H9 (cell line): ENCODE results near the gene EDC3. TPM values are rescaled to one million over a fixed set of nuclear protein-coding genes. Genes with fewer than 3 reads are reported as not detected.
A peak's percentile ranks its signal among the peaks of the same experiment; 100 is the strongest.

ENCODE experiments used
- DNase-seq: peaks from one replicate; pipeline ENCODE4 v3.0.0-alpha.2; 2017
- H2AFZ ChIP-seq: one replicate; pipeline ENCODE4 v1.6.1; 2013; ENCODE audit warnings: mild to moderate bottlenecking, low read length, control low read depth, moderate library complexity
- H2AK5ac ChIP-seq: 2 replicates; pipeline ENCODE4 v1.6.1; 2013; ENCODE audit warnings: low read length, control low read depth, mixed read lengths; ENCODE audit not compliant: insufficient read length
- H2BK120ac ChIP-seq: one replicate; pipeline ENCODE4 v1.6.1; 2013; ENCODE audit warnings: low read depth, mild to moderate bottlenecking, low read length, control low read depth, inconsistent platforms; ENCODE audit not compliant: poor library complexity, severe bottlenecking
- H2BK12ac ChIP-seq: 2 replicates; pipeline ENCODE4 v1.6.1; 2013; ENCODE audit warnings: low read length, control low read depth, mixed read lengths, low read depth; ENCODE audit not compliant: insufficient read length
- H2BK15ac ChIP-seq: 2 replicates; pipeline ENCODE4 v1.6.1; 2013; ENCODE audit warnings: low read depth, low read length, control low read depth
- H2BK20ac ChIP-seq: one replicate; pipeline ENCODE4 v1.6.1; 2013; ENCODE audit warnings: low read depth, mild to moderate bottlenecking, low read length, control low read depth, inconsistent platforms; ENCODE audit not compliant: poor library complexity, severe bottlenecking
- H2BK5ac ChIP-seq: 2 replicates; pipeline ENCODE4 v1.6.1; 2013; ENCODE audit warnings: low read length, control low read depth, mixed read lengths; ENCODE audit not compliant: insufficient read length
- H3K14ac ChIP-seq: 2 replicates; pipeline ENCODE4 v1.6.1; 2013; ENCODE audit warnings: low read length, control low read depth; ENCODE audit not compliant: insufficient read depth
- H3K18ac ChIP-seq: 2 replicates; pipeline ENCODE4 v1.6.1; 2013; ENCODE audit warnings: low read depth, mild to moderate bottlenecking, mixed read lengths, low read length, control low read depth; ENCODE audit not compliant: insufficient read length
- H3K23ac ChIP-seq: 2 replicates; pipeline ENCODE4 v1.6.1; 2013; ENCODE audit warnings: low read length, control low read depth, mixed read lengths, low read depth; ENCODE audit not compliant: insufficient read length
- H3K23me2 ChIP-seq: 2 replicates; pipeline ENCODE4 v1.6.1; 2013; ENCODE audit warnings: low read depth, mild to moderate bottlenecking, mixed read lengths, low read length, control low read depth; ENCODE audit not compliant: insufficient read length, poor library complexity, severe bottlenecking
- H3K27ac ChIP-seq: 2 replicates; pipeline ENCODE4 v1.5.1; 2013; ENCODE audit warnings: low read length, control low read depth, mixed read lengths, low read depth; ENCODE audit not compliant: insufficient read length
- H3K27me3 ChIP-seq: 2 replicates; pipeline ENCODE4 v1.6.1; 2013; ENCODE audit warnings: low read length, control low read depth, inconsistent platforms; ENCODE audit not compliant: insufficient read depth
- H3K4ac ChIP-seq: 2 replicates; pipeline ENCODE4 v1.6.1; 2013; ENCODE audit warnings: low read depth, mild to moderate bottlenecking, control low read depth, inconsistent platforms, low read length, moderate library complexity
- H3K4me1 ChIP-seq: 2 replicates; pipeline ENCODE4 v1.6.1; 2013; ENCODE audit warnings: low read length, control low read depth, inconsistent platforms; ENCODE audit not compliant: insufficient read depth
- H3K4me2 ChIP-seq: 2 replicates; pipeline ENCODE4 v1.6.1; 2013; ENCODE audit warnings: low read length, control low read depth, mixed read lengths; ENCODE audit not compliant: insufficient read length, insufficient read depth
- H3K56ac ChIP-seq: 2 replicates; pipeline ENCODE4 v1.6.1; 2013; ENCODE audit warnings: low read depth, mild to moderate bottlenecking, mixed read lengths, low read length, control low read depth; ENCODE audit not compliant: insufficient read length
- H3K79me1 ChIP-seq: 2 replicates; pipeline ENCODE4 v1.6.1; 2013; ENCODE audit warnings: low read depth, mild to moderate bottlenecking, moderate library complexity, low read length, control low read depth, inconsistent platforms; ENCODE audit not compliant: insufficient read depth, poor library complexity, severe bottlenecking
- H3K79me2 ChIP-seq: 2 replicates; pipeline ENCODE4 v1.6.1; 2013; ENCODE audit warnings: low read length, control low read depth, inconsistent platforms; ENCODE audit not compliant: insufficient read depth
- H3K9ac ChIP-seq: 2 replicates; pipeline ENCODE4 v1.6.1; 2013; ENCODE audit warnings: low read length, control low read depth, mixed read lengths; ENCODE audit not compliant: insufficient read length; ENCODE audit errors: extremely low read depth
- H3K9me3 ChIP-seq: one replicate; pipeline ENCODE4 v1.6.1; 2013; ENCODE audit warnings: low read depth, low read length, inconsistent platforms; ENCODE audit not compliant: control insufficient read depth
- H3T11ph ChIP-seq: one replicate; pipeline ENCODE4 v1.6.1; 2013; ENCODE audit warnings: mild to moderate bottlenecking, low read length, control low read depth, inconsistent platforms
- H4K20me1 ChIP-seq: one replicate; pipeline ENCODE4 v1.6.1; 2013; ENCODE audit not compliant: control insufficient read depth, insufficient read length, insufficient read depth
- H4K5ac ChIP-seq: 2 replicates; pipeline ENCODE4 v1.6.1; 2013; ENCODE audit warnings: low read depth, mild to moderate bottlenecking, mixed read lengths, low read length, control low read depth; ENCODE audit not compliant: insufficient read length
- H4K8ac ChIP-seq: replicated peaks from 2 replicates; pipeline ENCODE4 v1.6.1; 2013; ENCODE audit warnings: low read length, control low read depth, mixed read lengths, low read depth; ENCODE audit not compliant: insufficient read length
- H4K91ac ChIP-seq: 2 replicates; pipeline ENCODE4 v1.6.1; 2013; ENCODE audit warnings: low read depth, mild to moderate bottlenecking, moderate library complexity, mixed read lengths, low read length, control low read depth; ENCODE audit not compliant: insufficient read length
- H3K27ac Mint-ChIP-seq, 3 experiments: 2 replicates in 2 of 3; 3 replicates in 1 of 3; pipeline ENCODE4 v1.8.0; 2020 to 2021; ENCODE audit warnings: mixed read lengths in 3 of 3, mild to moderate bottlenecking in 1 of 3, moderate library complexity in 1 of 3
- H3K27me3 Mint-ChIP-seq: 2 replicates; pipeline ENCODE4 v1.8.0; 2021; ENCODE audit warnings: low read depth, mild to moderate bottlenecking, moderate library complexity, mixed read lengths
- H3K36me3 Mint-ChIP-seq, 3 experiments: 2 replicates in 2 of 3; 3 replicates in 1 of 3; pipeline ENCODE4 v1.8.0; 2020 to 2021; ENCODE audit warnings: low read depth in 3 of 3, mixed read lengths in 3 of 3; ENCODE audit not compliant: insufficient read depth in 1 of 3
- H3K4me1 Mint-ChIP-seq, 2 experiments: 2 replicates each; pipeline ENCODE4 v1.8.0; 2020; ENCODE audit warnings: mixed read lengths in 2 of 2
- H3K4me3 Mint-ChIP-seq, 2 experiments: 2 replicates in 1 of 2; 3 replicates in 1 of 2; pipeline ENCODE4 v1.8.0; 2020 to 2021; ENCODE audit warnings: mild to moderate bottlenecking in 2 of 2, mixed read lengths in 2 of 2, moderate library complexity in 1 of 2
- H3K9me3 Mint-ChIP-seq, 2 experiments: 2 replicates in 1 of 2; 3 replicates in 1 of 2; pipeline ENCODE4 v1.8.0; 2020; ENCODE audit warnings: mild to moderate bottlenecking in 2 of 2, mixed read lengths in 2 of 2, moderate library complexity in 1 of 2
- WGBS: extraction: QIAGEN DNeasy Blood & Tissue Kit; methylation state at CpG from one replicate; pipeline ENCODE4 v1.1.7; 2013; ENCODE audit warnings: missing lambda C conversion rate, low lambda C conversion rate, mixed read lengths; ENCODE audit not compliant: insufficient read length; ENCODE audit errors: extremely low coverage; 5-methylcytosine and 5-hydroxymethylcytosine counted together
- total RNA-seq: library from RNA; stranded (reverse); gene quantifications from 2 replicates; pipeline ENCODE4 v1.2.1, GENCODE V29; 2021
- TF ChIP-seq, protein P1 (sequence below): fragments of 200-600 bp; sonication (generic); conservative IDR thresholded peaks from 3 replicates; pipeline ENCODE4 v1.8.0; 2021; ENCODE audit warnings: antibody characterized with exemption, mild to moderate bottlenecking

Gene EDC3
- total RNA-seq, 1 experiment from 2014 or later: 60.5 TPM

- no peak overlapping the region for H4K91ac ChIP-seq
- H3K79me2 ChIP-seq: no peaks in the 10 kb centered on the region
- Mint-ChIP-seq H3K9me3 (no peaks in the 10 kb centered on the region), H3K4me3 (no peak overlapping the region), H3K36me3 (peaks cover 18 to 50% (median 33%) of the 10 kb centered on the region in 3 experiments; a peak in 6 of 7 replicates), H3K4me1 (no peaks in the 10 kb centered on the region), H3K27me3 (no peaks in the 10 kb centered on the region), H3K27ac (no peak overlapping the region)
- no peak overlapping the region for H3K18ac ChIP-seq
- no peak overlapping the region for H3K4me2 ChIP-seq
- H2BK20ac ChIP-seq: no peak overlapping the region
- no CpG with 5 or more reads among the region's 2 CpGs for WGBS
- no peak overlapping the region for H3K56ac ChIP-seq
- H3K14ac ChIP-seq: no peak overlapping the region
- H3K27me3 ChIP-seq: no peaks in the 10 kb centered on the region
- H3K23ac ChIP-seq: no peak overlapping the region
- H3K9me3 ChIP-seq: no peaks in the 10 kb centered on the region
- TF ChIP-seq, protein P1, sequence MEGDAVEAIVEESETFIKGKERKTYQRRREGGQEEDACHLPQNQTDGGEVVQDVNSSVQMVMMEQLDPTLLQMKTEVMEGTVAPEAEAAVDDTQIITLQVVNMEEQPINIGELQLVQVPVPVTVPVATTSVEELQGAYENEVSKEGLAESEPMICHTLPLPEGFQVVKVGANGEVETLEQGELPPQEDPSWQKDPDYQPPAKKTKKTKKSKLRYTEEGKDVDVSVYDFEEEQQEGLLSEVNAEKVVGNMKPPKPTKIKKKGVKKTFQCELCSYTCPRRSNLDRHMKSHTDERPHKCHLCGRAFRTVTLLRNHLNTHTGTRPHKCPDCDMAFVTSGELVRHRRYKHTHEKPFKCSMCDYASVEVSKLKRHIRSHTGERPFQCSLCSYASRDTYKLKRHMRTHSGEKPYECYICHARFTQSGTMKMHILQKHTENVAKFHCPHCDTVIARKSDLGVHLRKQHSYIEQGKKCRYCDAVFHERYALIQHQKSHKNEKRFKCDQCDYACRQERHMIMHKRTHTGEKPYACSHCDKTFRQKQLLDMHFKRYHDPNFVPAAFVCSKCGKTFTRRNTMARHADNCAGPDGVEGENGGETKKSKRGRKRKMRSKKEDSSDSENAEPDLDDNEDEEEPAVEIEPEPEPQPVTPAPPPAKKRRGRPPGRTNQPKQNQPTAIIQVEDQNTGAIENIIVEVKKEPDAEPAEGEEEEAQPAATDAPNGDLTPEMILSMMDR: peak; percentile 13; the same call in 1 of the 3 replicates
- H3K79me1 ChIP-seq: no peaks in the 10 kb centered on the region
- H3K9ac ChIP-seq: no peak overlapping the region
- H4K8ac ChIP-seq: no peak overlapping the region
- no peak overlapping the region for H3K4ac ChIP-seq
- H3T11ph ChIP-seq: no peak overlapping the region
- H3K23me2 ChIP-seq: no peaks in the 10 kb centered on the region
- no peak overlapping the region for H2AK5ac ChIP-seq
- no peak overlapping the region for H3K27ac ChIP-seq
- no peak overlapping the region for H2BK5ac ChIP-seq
- peak; percentile 21 for DNase-seq
- H2BK120ac ChIP-seq: no peak overlapping the region
- no peak overlapping the region for H4K5ac ChIP-seq
- H2AFZ ChIP-seq: no peak overlapping the region
- H3K4me1 ChIP-seq: no peaks in the 10 kb centered on the region
- no peak overlapping the region for H2BK12ac ChIP-seq
- no peak overlapping the region for H2BK15ac ChIP-seq
- H4K20me1 ChIP-seq: no peaks in the 10 kb centered on the region
Measured at GRCh38 chr15:74633781-74634180, 62.0 kb downstream of the EDC3 start.
